ENCODE data around the gene DYRK1A.
"Not testable (repeated sequence)": the region's sequence is repeated elsewhere in the genome, so short reads cannot be mapped to it uniquely, and the experiment has no call there.

The DYRK1A gene

GRCh38 chr21:37483776-37484175 lies 117.2 kb downstream of the DYRK1A start:
- DNase-seq (ENCODE audit: low read depth in 2 of 2), result no peak

DNA sequence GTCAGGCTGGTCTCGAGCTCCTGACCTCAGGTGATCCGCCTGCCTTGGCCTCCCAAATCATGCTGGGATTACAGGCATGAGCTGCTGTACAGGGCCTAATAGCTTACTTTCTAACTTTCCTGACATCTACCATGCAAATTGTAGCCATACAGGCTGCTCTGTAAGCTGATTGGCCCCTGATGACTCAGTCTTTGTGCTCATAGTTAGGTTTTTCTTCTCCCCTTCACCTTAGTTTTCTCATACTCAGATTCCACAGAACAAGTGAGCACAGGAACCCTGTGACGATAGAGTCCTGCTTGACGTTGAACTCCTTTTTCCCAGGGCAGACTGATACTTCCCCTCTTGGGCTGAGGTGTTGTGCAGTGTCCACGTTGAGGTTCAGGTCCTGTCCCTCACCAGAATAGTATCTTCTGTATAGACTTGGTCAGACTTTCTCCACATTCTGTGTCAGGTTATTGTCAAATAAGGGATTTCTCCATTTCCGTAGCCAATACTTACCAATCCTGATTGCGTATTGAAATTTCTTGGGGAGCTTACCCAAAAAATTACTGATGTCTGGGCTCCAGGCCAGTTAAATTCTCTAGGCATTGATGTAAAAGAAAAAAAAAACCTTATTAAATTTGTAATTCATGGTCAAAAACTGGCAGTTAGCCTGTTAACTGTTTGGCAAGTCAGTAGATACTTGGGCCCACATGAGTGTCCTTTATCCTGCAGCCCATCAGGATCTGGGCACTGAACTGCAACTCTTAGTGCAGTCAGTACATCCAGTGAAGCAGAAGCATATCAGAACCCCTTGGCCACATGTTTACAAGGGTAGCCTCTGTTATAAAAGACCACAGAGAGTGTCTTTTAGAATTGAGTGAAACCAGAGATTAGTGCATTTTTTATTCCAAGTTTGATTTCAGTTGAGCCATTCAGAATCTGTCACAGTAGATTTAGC lies 118.2 kb downstream of the DYRK1A start:
- no peak for DNase-seq (ENCODE audit: low read depth in 2 of 2)

GRCh38 chr21:37489553-37489952 lies 123.0 kb downstream of the DYRK1A start:
- DNase-seq (ENCODE audit: low read depth in 2 of 2), result no peak

- DNase-seq (ENCODE audit: low read depth in 2 of 2), result no peak
Observed at GRCh38 chr21:37490084-37490483, 123.5 kb downstream of the DYRK1A start.

DNA sequence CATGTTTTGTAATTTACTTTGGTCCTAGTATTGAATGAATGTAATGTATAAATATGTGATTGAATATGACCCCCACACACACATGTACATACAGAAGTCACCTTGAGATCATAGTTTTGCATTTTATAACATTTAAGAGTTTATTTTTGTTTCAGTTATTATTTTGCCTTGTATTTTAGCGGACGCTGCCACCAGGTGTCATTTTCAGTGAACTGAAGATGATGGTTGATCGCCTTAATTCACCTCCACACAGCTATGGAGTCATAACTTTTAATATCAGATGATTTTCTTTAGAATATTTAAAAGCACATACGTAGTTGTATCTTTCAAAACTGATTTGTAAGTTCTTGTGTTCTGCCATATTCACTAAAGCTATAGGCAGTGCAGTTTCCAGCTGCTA lies 130.4 kb downstream of the DYRK1A start:
- DNase-seq (ENCODE audit: low read depth in 2 of 2), result no peak

DNA sequence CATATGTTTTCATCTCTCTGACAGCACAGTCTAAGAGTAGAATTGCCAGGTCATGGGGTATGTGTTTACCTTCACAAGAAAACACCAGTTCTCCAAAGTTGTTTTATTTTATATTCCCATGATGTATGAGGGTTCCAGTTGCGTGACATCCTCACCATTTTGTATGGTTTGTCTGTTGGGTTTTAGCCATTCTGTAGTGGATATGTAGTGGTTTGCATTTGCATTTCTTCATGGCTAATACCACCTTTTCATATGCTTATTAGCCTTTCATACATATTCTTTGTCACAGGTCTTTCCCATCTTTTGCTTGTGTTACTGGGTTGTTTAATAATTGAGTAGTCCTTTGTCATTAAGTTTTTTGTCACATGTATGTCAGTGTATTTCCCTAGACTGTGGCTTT lies 132.1 kb downstream of the DYRK1A start:
- DNase-seq (ENCODE audit: low read depth in 2 of 2), result no peak

DNA sequence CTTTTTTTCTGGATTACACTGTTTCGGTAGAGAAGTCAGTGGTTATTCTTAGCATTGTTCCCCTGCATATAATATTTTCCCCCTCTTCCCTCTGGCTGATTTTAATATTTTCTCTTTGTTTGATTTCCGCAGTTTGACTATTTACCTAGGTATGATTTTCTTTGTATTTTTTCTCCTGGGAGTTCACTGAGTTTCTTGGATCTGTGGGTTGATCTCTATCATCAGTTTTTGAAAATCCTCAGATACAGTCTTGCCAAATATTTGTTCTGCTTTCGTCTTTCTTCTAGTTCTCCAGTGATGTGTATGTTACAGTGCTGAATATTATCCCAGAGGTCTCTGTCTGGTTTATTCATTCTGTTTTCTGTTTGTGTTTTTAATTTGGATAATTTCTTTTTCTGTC lies 136.4 kb downstream of the DYRK1A start:
- no peak for DNase-seq (ENCODE audit: low read depth in 2 of 2)

DNA sequence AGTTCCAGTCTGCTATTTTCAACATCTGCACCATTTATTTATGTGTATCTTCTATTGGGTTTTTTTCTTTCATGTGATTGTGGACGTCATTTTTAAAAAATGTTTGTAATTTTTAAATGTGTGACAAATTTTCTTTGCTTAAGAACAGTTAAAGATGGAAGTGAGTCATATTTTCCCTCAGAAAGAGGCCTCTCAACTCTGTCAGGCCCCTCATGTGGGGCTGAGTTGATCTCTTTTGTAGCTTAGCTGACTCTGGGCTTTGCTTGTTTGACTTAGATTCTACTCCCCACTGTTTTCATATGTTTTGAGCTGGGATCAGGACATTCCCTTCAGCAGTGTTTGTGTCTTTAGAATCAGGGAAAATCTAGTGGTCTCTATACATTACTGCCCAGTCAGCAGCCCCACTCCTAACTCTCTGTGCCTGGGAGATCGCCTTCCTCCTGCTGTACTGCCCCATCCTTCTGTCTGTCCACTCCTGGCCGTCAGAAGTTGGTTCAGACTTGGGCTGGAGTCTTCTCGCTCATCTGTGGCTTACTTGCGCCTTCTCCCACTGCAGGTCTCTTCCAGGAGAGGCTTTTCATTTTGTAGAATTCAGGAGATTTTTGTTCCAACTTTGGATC lies 137.4 kb downstream of the DYRK1A start:
- no peak for DNase-seq (ENCODE audit: low read depth in 2 of 2)

DNA sequence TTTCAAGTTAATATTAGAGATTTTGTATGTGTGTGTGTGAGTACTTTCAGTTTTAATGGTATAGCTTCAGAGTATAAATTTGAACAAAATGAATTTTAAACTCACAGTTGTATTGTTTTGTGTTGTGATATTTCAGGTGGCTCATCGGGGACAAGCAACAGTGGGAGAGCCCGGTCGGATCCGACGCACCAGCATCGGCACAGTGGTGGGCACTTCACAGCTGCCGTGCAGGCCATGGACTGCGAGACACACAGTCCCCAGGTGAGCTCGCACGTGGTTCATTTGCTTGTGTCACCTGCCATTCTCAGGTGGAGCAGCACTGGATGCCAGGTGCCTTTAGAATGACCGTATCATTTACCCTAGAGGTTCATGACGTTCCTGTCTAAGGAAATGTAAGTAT lies 139.4 kb downstream of the DYRK1A start:
- DNase-seq (ENCODE audit: low read depth in 2 of 2), result no peak

GRCh38 chr21:37507716-37508115 lies 141.1 kb downstream of the DYRK1A start:
- no peak for DNase-seq (ENCODE audit: low read depth in 2 of 2)

GRCh38 chr21:37508341-37508740 lies 141.8 kb downstream of the DYRK1A start:
- DNase-seq (ENCODE audit: low read depth in 2 of 2), result no peak

DNA sequence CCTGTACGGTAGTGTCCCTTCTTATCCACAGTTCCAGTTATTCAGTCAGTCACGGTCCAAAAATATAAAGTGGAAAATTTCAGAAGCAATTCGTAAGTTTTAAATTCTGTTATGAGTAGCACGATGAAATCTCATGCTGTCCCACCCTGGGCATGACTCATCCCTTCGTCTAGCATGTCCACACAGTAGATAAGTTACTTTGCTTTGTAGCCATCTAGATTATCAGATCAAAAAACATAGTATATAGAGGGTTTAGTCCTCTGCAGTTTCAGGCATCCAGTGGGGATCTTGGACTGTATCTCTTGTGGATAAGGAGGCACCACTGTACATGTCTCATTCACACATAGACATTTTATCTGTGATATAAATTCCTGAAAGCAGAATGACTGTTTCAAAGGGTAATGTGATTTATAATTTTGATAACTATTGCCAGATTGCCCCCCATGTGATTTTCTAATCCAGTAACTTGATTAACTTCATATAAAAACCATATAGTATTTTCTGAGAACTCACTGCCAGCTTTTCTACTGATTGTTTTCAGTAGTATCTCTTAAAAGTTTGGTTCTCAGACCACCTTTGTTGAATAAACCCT lies 143.3 kb downstream of the DYRK1A start:
- no peak for DNase-seq (ENCODE audit: low read depth in 2 of 2)

DNA sequence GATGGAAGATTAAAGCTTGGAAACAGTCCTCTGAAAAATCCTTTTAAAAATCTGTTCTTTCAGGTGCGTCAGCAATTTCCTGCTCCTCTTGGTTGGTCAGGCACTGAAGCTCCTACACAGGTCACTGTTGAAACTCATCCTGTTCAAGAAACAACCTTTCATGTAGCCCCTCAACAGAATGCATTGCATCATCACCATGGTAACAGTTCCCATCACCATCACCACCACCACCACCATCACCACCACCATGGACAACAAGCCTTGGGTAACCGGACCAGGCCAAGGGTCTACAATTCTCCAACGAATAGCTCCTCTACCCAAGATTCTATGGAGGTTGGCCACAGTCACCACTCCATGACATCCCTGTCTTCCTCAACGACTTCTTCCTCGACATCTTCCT lies 145.3 kb downstream of the DYRK1A start:
- DNase-seq (ENCODE audit: low read depth in 2 of 2), result no peak

- DNase-seq (ENCODE audit: low read depth in 2 of 2), result no peak
Observed at GRCh38 chr21:37513383-37513782, 146.8 kb downstream of the DYRK1A start.

DNA sequence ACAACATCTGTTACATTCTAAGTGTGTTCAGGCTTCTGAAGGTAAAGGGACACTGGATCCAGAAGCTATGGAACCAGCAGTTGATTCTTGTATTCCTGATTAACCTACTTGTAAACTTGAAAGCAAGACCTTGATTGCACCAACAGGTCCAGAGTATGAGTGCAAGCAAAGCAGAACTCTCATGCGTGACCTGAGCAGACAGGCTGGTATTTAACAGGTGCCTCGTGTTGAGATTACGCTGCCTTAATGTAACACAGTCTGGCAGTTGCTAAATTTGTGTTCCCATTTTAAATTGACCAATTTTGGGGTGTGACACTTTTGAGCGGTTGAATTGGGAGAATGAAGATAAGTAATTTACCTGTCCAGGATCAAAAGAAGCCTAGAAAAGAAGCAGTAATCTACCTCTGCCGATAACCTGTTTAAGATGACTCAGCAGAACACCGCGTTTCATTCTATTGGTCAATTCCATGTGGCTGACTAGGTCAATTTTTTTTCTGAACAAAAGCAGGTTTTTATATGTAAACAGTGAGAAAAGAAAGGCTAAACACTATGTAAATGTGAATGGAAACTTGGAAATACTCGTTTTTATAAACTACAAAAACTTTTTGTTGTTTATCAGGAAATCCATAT lies 147.6 kb downstream of the DYRK1A start:
- no peak for DNase-seq (ENCODE audit: low read depth in 2 of 2)

- no peak for DNase-seq (ENCODE audit: low read depth in 2 of 2)
Observed at GRCh38 chr21:37516998-37517397, 150.4 kb downstream of the DYRK1A start.

- no peak for DNase-seq (ENCODE audit: low read depth in 2 of 2)
Observed at GRCh38 chr21:37520801-37521200, 154.2 kb downstream of the DYRK1A start.

GRCh38 chr21:37521658-37522057 lies 155.1 kb downstream of the DYRK1A start:
- DNase-seq (ENCODE audit: low read depth in 2 of 2), result no peak

DNA sequence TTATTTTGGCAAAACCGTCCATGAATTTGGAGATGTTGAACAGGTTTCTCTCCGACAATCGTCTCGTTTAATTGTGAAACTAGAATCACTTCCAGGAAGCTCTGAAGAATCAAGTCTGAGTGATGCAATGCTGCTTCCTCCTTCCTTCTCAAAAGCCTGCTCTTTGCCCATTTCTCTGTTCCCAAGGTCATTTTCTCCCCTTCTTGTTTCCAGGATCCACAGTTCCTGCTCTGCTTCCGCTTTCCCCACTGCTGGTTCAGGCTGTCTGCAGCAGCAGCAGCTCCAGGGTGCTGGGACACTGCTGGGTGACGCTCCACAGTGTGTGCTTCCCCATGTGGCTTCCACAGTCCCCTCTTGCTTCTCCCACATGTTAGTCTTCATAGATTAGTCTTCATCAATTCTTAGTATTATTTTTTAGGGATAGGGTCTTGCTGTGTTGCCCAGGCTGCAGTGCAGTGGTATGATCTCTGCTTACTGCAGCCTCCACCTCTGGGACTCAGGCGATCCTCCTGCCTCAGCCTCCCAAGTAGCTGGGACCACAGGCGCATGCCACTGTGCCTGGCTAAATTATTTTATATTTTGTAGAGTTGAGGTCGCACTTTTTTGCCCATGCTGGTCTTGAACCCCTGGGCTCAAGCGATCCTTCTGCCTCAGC lies 156.2 kb downstream of the DYRK1A start:
- no peak for DNase-seq (ENCODE audit: low read depth in 2 of 2)

- DNase-seq (ENCODE audit: low read depth in 2 of 2), result not testable (repeated sequence)
Observed at GRCh38 chr21:37524944-37525343, 158.4 kb downstream of the DYRK1A start.

DNA sequence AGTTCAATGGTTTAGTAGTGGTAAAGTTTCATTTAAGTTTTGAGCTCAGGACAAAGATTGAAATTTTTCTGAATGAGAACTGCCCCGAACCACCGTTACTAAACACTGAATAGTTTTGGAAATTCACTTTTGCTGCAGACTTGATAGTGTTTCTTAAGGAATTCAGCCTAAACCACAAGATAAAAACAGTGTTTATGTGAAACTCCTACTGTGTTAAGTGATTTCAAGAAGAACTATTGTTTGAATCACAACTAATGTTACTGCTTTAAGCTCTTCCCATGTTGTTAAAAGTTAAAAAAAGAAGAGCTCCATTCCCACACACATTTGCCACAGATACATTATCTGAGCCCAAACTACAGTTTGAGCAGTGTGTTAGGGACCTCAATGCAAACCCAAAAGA lies 159.2 kb downstream of the DYRK1A start:
- no peak for DNase-seq (ENCODE audit: low read depth in 2 of 2)

DNA sequence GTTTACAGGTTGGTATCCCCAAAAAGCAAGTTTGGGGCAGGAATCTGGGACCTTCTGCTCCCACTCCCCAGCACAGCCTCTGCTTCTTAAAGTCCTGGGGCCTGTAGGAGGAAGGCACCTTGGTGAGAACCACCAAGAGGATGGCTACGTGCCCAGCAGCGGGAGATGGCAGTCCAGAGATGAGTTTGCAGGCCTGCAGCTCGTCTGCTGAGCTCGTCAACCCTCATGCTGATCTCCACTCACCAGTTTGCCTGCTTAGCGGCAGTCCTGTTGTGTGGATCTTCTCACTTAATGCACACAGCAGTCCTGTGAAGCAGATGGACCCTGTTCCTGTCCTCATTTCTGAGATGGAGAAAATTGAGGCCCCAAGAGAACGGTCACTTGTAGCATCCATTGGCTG lies 160.5 kb downstream of the DYRK1A start:
- DNase-seq (ENCODE audit: low read depth in 2 of 2), result no peak
